Measurements from ENCODE around the gene TUBGCP3. TPM values are rescaled to one million over a fixed set of nuclear protein-coding genes. Genes with fewer than 3 reads are reported as not detected.

TUBGCP3 gene
- total RNA-seq, 1 experiment from 2014 or later: 47.4 TPM

DNA sequence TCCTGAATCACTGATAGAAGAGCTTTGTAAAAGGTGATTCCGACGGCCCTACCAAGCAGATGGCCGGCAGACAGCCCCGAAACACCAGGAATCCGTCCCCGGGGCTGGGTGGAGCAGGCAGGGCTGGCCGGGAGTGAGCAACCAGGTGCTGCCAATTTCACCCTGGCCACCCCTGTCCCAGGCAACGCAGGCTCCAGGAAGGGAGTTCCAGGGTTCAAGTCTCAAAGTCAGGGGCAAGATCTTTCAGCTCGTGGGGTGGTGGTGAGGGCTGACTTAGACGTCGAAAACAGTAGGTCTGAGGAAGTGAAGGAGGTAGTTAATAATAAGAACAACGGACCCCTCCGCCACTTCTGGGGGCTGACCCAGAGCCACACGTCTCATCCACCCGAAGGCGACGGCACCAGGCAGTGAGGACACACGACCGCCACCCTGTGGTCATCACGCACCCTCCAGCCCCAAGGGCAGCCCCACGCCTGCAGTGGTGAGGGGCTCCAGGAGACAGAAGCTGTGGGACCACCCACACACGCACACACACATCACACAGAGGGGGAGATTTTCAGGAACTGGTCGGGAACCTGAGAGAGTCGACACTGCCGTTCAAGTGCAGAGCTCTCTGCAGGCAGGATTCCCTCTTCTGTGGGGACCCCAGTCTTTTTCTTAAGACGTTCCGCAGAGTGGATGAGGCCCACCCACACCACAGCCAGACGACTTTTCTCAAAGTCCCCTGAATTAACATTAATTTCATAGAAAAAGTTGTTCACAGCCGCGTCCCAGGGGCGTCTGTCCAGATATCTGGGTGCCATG lies 144.6 kb downstream of the TUBGCP3 start:
- no peaks in the 10 kb centered on the region for H3K79me2 ChIP-seq (ENCODE audit: low read depth)
- POLR2A ChIA-PET (ENCODE audit: unreplicated experiment): no interaction called here
- H2AFZ ChIP-seq: no peak overlapping the region
- CTCF ChIA-PET: interaction anchor here (0.6 to 1.0 kb wide), 2 partner anchors 969 to 1900 kb away, joined by 3 to 5 read pairs; no protein-coding TSS in a partner anchor
- no TSS peak for BruUV-seq (replicated peaks)
- H3F3A ChIP-seq (ENCODE audit: insufficient read depth, low read depth): no peaks in the 10 kb centered on the region
- H3K9me2 ChIP-seq (ENCODE audit: insufficient read depth): no peaks in the 10 kb centered on the region
- no peaks in the 10 kb centered on the region for H3K4me1 ChIP-seq (replicated peaks; ENCODE audit: insufficient read depth)
- intact Hi-C loops (cut with micrococcal nuclease; ENCODE audit: unreplicated experiment): no loop called here
- H3K36me3 ChIP-seq (ENCODE audit: low read depth): no peaks in the 10 kb centered on the region
- DNase-seq: no peak
- H3K27ac ChIP-seq: no peak overlapping the region
- no peak overlapping the region for H3K4me3 ChIP-seq
- no peaks in the 10 kb centered on the region; the same call in 1 of the 2 replicates for H3K9me3 ChIP-seq (ENCODE audit: insufficient read depth, low read depth)
- H3K4me2 ChIP-seq: no peak overlapping the region
- H3K27me3 ChIP-seq (ENCODE audit: insufficient read depth, low read depth): peaks cover 93% of the 10 kb centered on the region
- TF ChIP-seq EZH2 (IDR thresholded peaks at IDR 0.05; ENCODE audit: low read depth): no peak
- TF ChIP-seq, protein P1, sequence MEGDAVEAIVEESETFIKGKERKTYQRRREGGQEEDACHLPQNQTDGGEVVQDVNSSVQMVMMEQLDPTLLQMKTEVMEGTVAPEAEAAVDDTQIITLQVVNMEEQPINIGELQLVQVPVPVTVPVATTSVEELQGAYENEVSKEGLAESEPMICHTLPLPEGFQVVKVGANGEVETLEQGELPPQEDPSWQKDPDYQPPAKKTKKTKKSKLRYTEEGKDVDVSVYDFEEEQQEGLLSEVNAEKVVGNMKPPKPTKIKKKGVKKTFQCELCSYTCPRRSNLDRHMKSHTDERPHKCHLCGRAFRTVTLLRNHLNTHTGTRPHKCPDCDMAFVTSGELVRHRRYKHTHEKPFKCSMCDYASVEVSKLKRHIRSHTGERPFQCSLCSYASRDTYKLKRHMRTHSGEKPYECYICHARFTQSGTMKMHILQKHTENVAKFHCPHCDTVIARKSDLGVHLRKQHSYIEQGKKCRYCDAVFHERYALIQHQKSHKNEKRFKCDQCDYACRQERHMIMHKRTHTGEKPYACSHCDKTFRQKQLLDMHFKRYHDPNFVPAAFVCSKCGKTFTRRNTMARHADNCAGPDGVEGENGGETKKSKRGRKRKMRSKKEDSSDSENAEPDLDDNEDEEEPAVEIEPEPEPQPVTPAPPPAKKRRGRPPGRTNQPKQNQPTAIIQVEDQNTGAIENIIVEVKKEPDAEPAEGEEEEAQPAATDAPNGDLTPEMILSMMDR (conservative IDR thresholded peaks at IDR 0.05): no peak
- H4K20me1 ChIP-seq (ENCODE audit: insufficient read depth): no peaks in the 10 kb centered on the region

DNA sequence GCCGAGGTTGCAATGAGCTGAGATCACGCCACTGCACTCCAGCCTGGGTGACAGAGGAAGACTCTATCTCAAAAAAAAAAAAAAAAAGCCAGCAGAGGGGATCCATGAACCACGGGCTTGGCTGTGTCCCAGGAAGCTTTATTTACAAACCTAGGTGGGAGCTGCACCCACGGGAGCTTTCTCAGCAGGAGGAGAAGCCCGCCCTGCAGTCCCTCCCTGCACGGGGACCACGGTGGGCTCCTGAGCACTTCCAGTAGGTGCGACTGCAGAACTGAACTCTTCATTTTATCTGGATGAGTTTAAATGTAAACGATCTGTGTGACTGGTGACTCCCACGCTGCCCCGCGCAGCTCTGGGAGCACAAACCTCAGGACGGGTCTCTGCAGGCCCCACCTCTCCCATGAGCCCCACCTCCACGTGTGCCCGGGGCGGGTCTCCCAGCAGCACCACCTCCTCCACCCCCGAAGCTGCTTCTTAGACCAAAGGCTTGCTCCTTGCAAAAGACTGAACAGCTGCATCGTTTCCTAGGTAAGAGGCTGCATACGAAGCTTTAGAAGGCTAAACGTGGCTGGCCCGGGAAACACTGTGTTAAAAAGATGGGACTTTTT lies 145.4 kb downstream of the TUBGCP3 start:
- Histone ChIP-seq H4K20me1 (ENCODE audit: insufficient read depth) (no peaks in the 10 kb centered on the region), H3K9me3 (ENCODE audit: insufficient read depth, low read depth) (peaks cover 6% of the 10 kb centered on the region; the same call in 1 of the 2 replicates), H3K27ac (no peak overlapping the region), H3K4me2 (no peak overlapping the region), H3F3A (ENCODE audit: insufficient read depth, low read depth) (no peaks in the 10 kb centered on the region), H2AFZ (no peak overlapping the region), H3K4me3 (no peak overlapping the region), H3K4me1 (replicated peaks; ENCODE audit: insufficient read depth) (no peaks in the 10 kb centered on the region), H3K9me2 (ENCODE audit: insufficient read depth) (no peaks in the 10 kb centered on the region), H3K27me3 (ENCODE audit: insufficient read depth, low read depth) (peaks cover 91% of the 10 kb centered on the region), H3K79me2 (ENCODE audit: low read depth) (no peaks in the 10 kb centered on the region), H3K36me3 (ENCODE audit: low read depth) (no peaks in the 10 kb centered on the region)
- intact Hi-C loops (cut with micrococcal nuclease; ENCODE audit: unreplicated experiment): no loop called here
- BruUV-seq (replicated peaks): no TSS peak
- TF ChIP-seq EZH2 (IDR thresholded peaks at IDR 0.05; ENCODE audit: low read depth): no peak
- TF ChIP-seq, protein P1 (conservative IDR thresholded peaks at IDR 0.05): no peak
- ChIA-PET CTCF (interaction anchor here (0.6 to 1.0 kb wide), 2 partner anchors 968 to 1899 kb away, joined by 3 to 5 read pairs; no protein-coding TSS in a partner anchor), POLR2A (ENCODE audit: unreplicated experiment) (no interaction called here)
- DNase-seq: no peak

DNA sequence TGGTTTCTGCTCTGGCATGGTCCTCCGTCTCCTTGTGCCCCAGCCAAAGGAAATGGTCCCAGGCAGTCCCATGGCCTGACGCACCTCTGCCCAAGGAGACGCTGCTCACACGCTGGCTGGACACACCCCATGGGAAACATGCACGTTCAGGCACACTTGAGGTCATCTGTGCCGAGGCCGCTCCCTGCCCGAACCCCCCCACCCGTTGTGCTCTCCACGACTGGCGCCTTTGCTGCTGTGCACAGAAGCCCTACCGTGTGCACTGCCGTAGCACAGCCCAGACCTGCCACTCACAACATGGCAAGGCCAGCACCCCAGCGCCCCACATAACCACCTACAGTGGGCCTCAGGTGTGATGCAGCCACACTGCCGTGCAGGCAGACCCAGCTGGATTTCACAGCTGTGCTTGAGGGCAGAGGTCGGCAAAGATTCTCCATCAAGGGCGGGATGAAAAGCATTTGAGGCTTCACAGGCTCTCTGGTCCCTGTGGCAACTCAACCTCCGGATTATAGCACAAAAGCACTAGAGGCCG lies 146.1 kb downstream of the TUBGCP3 start:
- Histone ChIP-seq H3K9me2 (ENCODE audit: insufficient read depth) (no peaks in the 10 kb centered on the region), H3K27ac (no peak overlapping the region), H2AFZ (no peak overlapping the region), H3K4me3 (no peak overlapping the region), H3K27me3 (ENCODE audit: insufficient read depth, low read depth) (peaks cover 84% of the 10 kb centered on the region), H3K4me2 (no peak overlapping the region), H3K9me3 (ENCODE audit: insufficient read depth, low read depth) (peaks cover 6% of the 10 kb centered on the region; the same call in 1 of the 2 replicates), H3K36me3 (ENCODE audit: low read depth) (no peaks in the 10 kb centered on the region), H3F3A (ENCODE audit: insufficient read depth, low read depth) (no peaks in the 10 kb centered on the region), H4K20me1 (ENCODE audit: insufficient read depth) (no peaks in the 10 kb centered on the region), H3K4me1 (replicated peaks; ENCODE audit: insufficient read depth) (no peaks in the 10 kb centered on the region), H3K79me2 (ENCODE audit: low read depth) (no peaks in the 10 kb centered on the region)
- ChIA-PET CTCF (no interaction called here), POLR2A (ENCODE audit: unreplicated experiment) (no interaction called here)
- TF ChIP-seq, protein P1 (conservative IDR thresholded peaks at IDR 0.05): no peak
- TF ChIP-seq EZH2 (IDR thresholded peaks at IDR 0.05; ENCODE audit: low read depth): no peak
- intact Hi-C loops (cut with micrococcal nuclease; ENCODE audit: unreplicated experiment): no loop called here
- no TSS peak for BruUV-seq (replicated peaks)
- no peak for DNase-seq

Measured in PC-9 (cell line).